ENCODE data around the gene THSD8. TPM values are rescaled to one million over a fixed set of nuclear protein-coding genes. Genes with fewer than 3 reads are reported as not detected.
"Not testable (repeated sequence)": the region's sequence is repeated elsewhere in the genome, so short reads cannot be mapped to it uniquely, and the experiment has no call there.

THSD8 gene
- total RNA-seq, 1 donor from 2014 or later = not detected

- DNase-seq (ENCODE audit: low spot score) = no peak
Measured at GRCh38 chr19:12825254-12826131, 23.6 kb downstream of the THSD8 start.

GRCh38 chr19:12828494-12828893, 26.6 kb downstream of the THSD8 start:
- no peak for DNase-seq (ENCODE audit: low spot score)

GRCh38 chr19:12833418-12833737, 31.5 kb downstream of the THSD8 start:
- DNase-seq (ENCODE audit: low spot score) = no peak

- no peak for DNase-seq (ENCODE audit: low spot score)
Measured at GRCh38 chr19:12833738-12834565, 32.1 kb downstream of the THSD8 start.

GRCh38 chr19:12834566-12834943, 32.7 kb downstream of the THSD8 start, which contains the start of gene RTBDN:
TSS of gene RTBDN (minus strand) at chr19:12834579. CDS start at chr19:12829979, 4,600 bp downstream.
- DNase-seq (ENCODE audit: low spot score) = no peak

- DNase-seq (ENCODE audit: low spot score) = no peak
Measured at GRCh38 chr19:12834976-12835757, 33.3 kb downstream of the THSD8 start.

- DNase-seq (ENCODE audit: low spot score) = no peak
Measured at GRCh38 chr19:12836529-12836863, 34.6 kb downstream of the THSD8 start.

GRCh38 chr19:12837225-12837624, 35.4 kb downstream of the THSD8 start:
- no peak for DNase-seq (ENCODE audit: low spot score)

- DNase-seq (ENCODE audit: low spot score) = no peak
Measured at GRCh38 chr19:12838182-12838885, 36.5 kb downstream of the THSD8 start, which contains the start of gene MAST1. TSS of gene MAST1 (plus strand) at chr19:12838515. CDS start at chr19:12838573, 58 bp downstream.

GRCh38 chr19:12838886-12839756, 37.3 kb downstream of the THSD8 start:
- no peak for DNase-seq (ENCODE audit: low spot score)

GRCh38 chr19:12840091-12841079, 38.5 kb downstream of the THSD8 start:
- no peak for DNase-seq (ENCODE audit: low spot score)

- no peak for DNase-seq (ENCODE audit: low spot score)
Measured at GRCh38 chr19:12841094-12841493, 39.2 kb downstream of the THSD8 start.

- no peak for DNase-seq (ENCODE audit: low spot score)
Measured at GRCh38 chr19:12842511-12842910, 40.6 kb downstream of the THSD8 start.

GRCh38 chr19:12843328-12843727, 41.5 kb downstream of the THSD8 start:
- no peak for DNase-seq (ENCODE audit: low spot score)

- DNase-seq (ENCODE audit: low spot score) = no peak
Measured at GRCh38 chr19:12843999-12844732, 42.3 kb downstream of the THSD8 start.

GRCh38 chr19:12846613-12847012, 44.7 kb downstream of the THSD8 start:
- not testable (repeated sequence) for DNase-seq (ENCODE audit: low spot score)

- peak; percentile 80 for DNase-seq (ENCODE audit: low spot score)
Measured at GRCh38 chr19:12847159-12848139, 45.6 kb downstream of the THSD8 start.
